Heart right ventricle (tissue), 16 donors: Measurements from ENCODE around the gene KLK3. TPM values are rescaled to one million over a fixed set of nuclear protein-coding genes. Genes with fewer than 3 reads are reported as not detected.

Source experiments
- ATAC-seq, 8 donors: fragments of 200-7000 bp; cut with Tn5 transposase; one replicate each; pipeline ENCODE4 v1.9.1; 2020; ENCODE audit warnings: mild to moderate bottlenecking in 8 of 8, moderate library complexity in 8 of 8, moderate number of reproducible peaks in 1 of 8
- DNase-seq, 2 donors: peaks; one replicate each; pipeline ENCODE4 v3.0.0-alpha.2; 2020
- H3K27ac ChIP-seq, 10 donors: fragments of 200-600 bp; sonication (generic) in 2 of 10; one replicate each; pipeline versions ENCODE4 v1.5.0 to v1.8.0; 2020 to 2022; ENCODE audit warnings: mild to moderate bottlenecking in 3 of 10
- H3K27me3 ChIP-seq, 7 donors: fragments of 200-600 bp; one replicate each; pipeline ENCODE4 v1.8.0; 2021 to 2022; ENCODE audit warnings: mild to moderate bottlenecking in 2 of 7
- H3K36me3 ChIP-seq, 9 donors: fragments of 200-600 bp; sonication (generic) in 1 of 9; one replicate each; pipeline versions ENCODE4 v1.5.0 to v1.8.0; 2020 to 2022; ENCODE audit warnings: mild to moderate bottlenecking in 2 of 9
- H3K4me1 ChIP-seq, 9 donors: fragments of 200-600 bp; sonication (generic) in 1 of 9; one replicate each; pipeline versions ENCODE4 v1.5.0 to v1.8.0; 2020 to 2022; ENCODE audit warnings: mild to moderate bottlenecking in 4 of 9
- H3K4me3 ChIP-seq, 10 donors: fragments of 200-600 bp; sonication (generic) in 2 of 10; one replicate each; pipeline versions ENCODE4 v1.5.0 to v1.8.0; 2020 to 2022; ENCODE audit warnings: mild to moderate bottlenecking in 7 of 10, moderate library complexity in 2 of 10
- H3K9me3 ChIP-seq, 11 donors: fragments of 200-600 bp in 10 of 11; sonication (generic) in 2 of 11; one replicate each; pipeline versions ENCODE4 v1.5.0 to v1.8.0; 2013 to 2022; ENCODE audit warnings: mild to moderate bottlenecking in 2 of 11, control low read depth in 1 of 11, moderate library complexity in 1 of 11
- CTCF ChIP-seq, 9 donors: fragments of 200-600 bp; sonication (generic) in 2 of 9; IDR thresholded peaks; one replicate each; pipeline versions ENCODE4 v1.5.0 to v1.8.0; 2021 to 2022; ENCODE audit warnings: antibody characterized with exemption in 9 of 9, mild to moderate bottlenecking in 5 of 9, moderate library complexity in 1 of 9
- WGBS, 2 donors: extraction: QIAGEN DNeasy Blood & Tissue Kit; methylation state at CpG; one replicate each; pipeline ENCODE4 v1.1.7; 2013; ENCODE audit warnings: inconsistent platforms in 1 of 2; 5-methylcytosine and 5-hydroxymethylcytosine counted together
- intact Hi-C, 10 donors: fragments of 100-400 bp; cut with DNase I; formaldehyde crosslinking; loops; one replicate each; pipeline versions ENCODE4 v1.11.1 to v1.14.2; 2022
- polyA plus RNA-seq, 2 donors: library from polyadenylated mRNA; stranded (reverse); fragments of 200-250 nt; gene quantifications; one replicate each; pipeline ENCODE4 v1.2.3, GENCODE V29; 2013
- total RNA-seq, 10 donors: library from RNA; stranded (reverse); fragmentation: NEBNext Ultra II Directional in 3 of 10; extraction: Animal tissue kit (Norgen Biotek cat#: 25700) in 3 of 10; gene quantifications; one replicate each; pipeline versions ENCODE4 v1.2.1 to v1.2.4, GENCODE V29; 2021 to 2023
- donor health status: Arrhythmogenic right ventricular cardiomyopathy.
- donor health status: ischemic (EF 13 %, LVEDD 7.1; RV severe dilation, severe dysfunction).
- donor health status: healthy with polysubstance abuse.
- donor health status: DM: no; HTN: yes; CAD: no.
- donor health status: DM: no; HTN: no; CAD: no.
- donor health status: ischemic (EF 25% LVEDD 6.9; RV normal size, moderate dysfunction).
- donor health status: ischemic (EF 25% LVEDD 5.7; RV mildly dilated, moderate dysfunction).
- donor health status: healthy.
- donor health status: DM: yes; HTN: yes; CAD: no.
- donor health status: Ischemic cardiomyopathy.
- donor health status: ischemic (EF 35%, LVEDD 5.7; RV mildly dilated, moderate dysfunction).
- donor health status: nonischemic (EF 11% LVEDD 7.7; RV severe dilation, severe dysfunction).
- donor health status: DM: yes; HTN: yes; CAD: no.
- donor health status: PGD.
- donor health status: ischemic (EF 29% LVEDD 5.4; RV normal size, mild dysfunction).
- donor health status: nonischemic (EF 23%, LVEDD 6.1; RV moderate dilation, normal function).

The KLK3 gene
- total and polyA plus RNA-seq, 12 donors: not detected

- 76 to 79% methylated on average over 14 of the region's 14 CpGs for WGBS, 2 donors
- H3K27ac ChIP-seq: no peak overlapping the region
- TF ChIP-seq CTCF (IDR thresholded peaks at IDR 0.05): no peak
These were observed 27.2 kb upstream of the KLK3 start for GRCh38 chr19:50827476-50827875.

GRCh38 chr19:50829801-50830200, 24.9 kb upstream of the KLK3 start:
- ATAC-seq (no peak), DNase-seq (no peak)
- Histone ChIP-seq H3K9me3 (no peaks in the 10 kb centered on the region), H3K4me1 (no peaks in the 10 kb centered on the region), H3K27me3 (peaks cover 0 to 69% (median 35%) of the 10 kb centered on the region in 7 donors), H3K27ac (no peak overlapping the region), H3K36me3 (no peaks in the 10 kb centered on the region), H3K4me3 (no peak overlapping the region)
- no peak for TF ChIP-seq CTCF (IDR thresholded peaks at IDR 0.05)
- intact Hi-C loops: no loop called here
- 74 to 82% methylated on average over 5 of the region's 5 CpGs for WGBS, 2 donors

More at GRCh38 chr19:50827476-50827875, 27.2 kb upstream of the KLK3 start:
- intact Hi-C loops: no loop called here
- Histone ChIP-seq H3K36me3 (no peaks in the 10 kb centered on the region), H3K27me3 (peaks cover 1 to 72% (median 29%) of the 10 kb centered on the region in 7 donors), H3K9me3 (no peaks in the 10 kb centered on the region), H3K4me1 (no peaks in the 10 kb centered on the region), H3K4me3 (no peak overlapping the region)
- DNase-seq: no peak
- no peak for ATAC-seq

- DNase-seq (no peak), ATAC-seq (no peak)
- Histone ChIP-seq H3K27me3 (peaks cover 0 to 74% (median 40%) of the 10 kb centered on the region in 7 donors), H3K4me1 (peaks cover 0 to 4% (median 2%) of the 10 kb centered on the region in 9 donors), H3K9me3 (no peaks in the 10 kb centered on the region), H3K4me3 (no peak overlapping the region), H3K36me3 (no peaks in the 10 kb centered on the region), H3K27ac (no peak overlapping the region)
- WGBS, 2 donors: 48 to 51% methylated on average over 17 of the region's 17 CpGs
- intact Hi-C loops: no loop called here
- TF ChIP-seq CTCF (IDR thresholded peaks at IDR 0.05): no peak
These were observed 24.3 kb upstream of the KLK3 start for GRCh38 chr19:50830266-50831025.

GRCh38 chr19:50831026-50831396, 23.7 kb upstream of the KLK3 start:
- ATAC-seq: no peak
- H3K36me3 ChIP-seq: no peaks in the 10 kb centered on the region
- DNase-seq: no peak
- intact Hi-C loops: no loop called here
- H3K27ac ChIP-seq: no peak overlapping the region
- H3K9me3 ChIP-seq: no peaks in the 10 kb centered on the region
- 75 to 80% methylated on average over 7 of the region's 7 CpGs for WGBS, 2 donors
- H3K4me1 ChIP-seq: peaks cover 0 to 10% (median 6%) of the 10 kb centered on the region in 9 donors
- H3K27me3 ChIP-seq: peaks cover 0 to 75% (median 46%) of the 10 kb centered on the region in 7 donors
- no peak for TF ChIP-seq CTCF (IDR thresholded peaks at IDR 0.05)
- no peak overlapping the region for H3K4me3 ChIP-seq
